NT2/D1 (cell line): ENCODE results near the gene MYO3B.

Experiments used
- SUZ12 ChIP-seq: IDR thresholded peaks from 2 replicates; pipeline ENCODE4 v1.6.1; 2011; ENCODE audit not compliant: insufficient read length, insufficient read depth; ENCODE audit errors: extremely low read depth
- YY1 ChIP-seq: IDR thresholded peaks from 2 replicates; pipeline ENCODE4 v1.6.1; 2011; ENCODE audit not compliant: insufficient read length, insufficient read depth
- ZNF274 ChIP-seq: IDR thresholded peaks from 2 replicates; pipeline ENCODE4 v1.6.1; 2011; ENCODE audit warnings: mild to moderate bottlenecking, low read depth, low read length

DNA sequence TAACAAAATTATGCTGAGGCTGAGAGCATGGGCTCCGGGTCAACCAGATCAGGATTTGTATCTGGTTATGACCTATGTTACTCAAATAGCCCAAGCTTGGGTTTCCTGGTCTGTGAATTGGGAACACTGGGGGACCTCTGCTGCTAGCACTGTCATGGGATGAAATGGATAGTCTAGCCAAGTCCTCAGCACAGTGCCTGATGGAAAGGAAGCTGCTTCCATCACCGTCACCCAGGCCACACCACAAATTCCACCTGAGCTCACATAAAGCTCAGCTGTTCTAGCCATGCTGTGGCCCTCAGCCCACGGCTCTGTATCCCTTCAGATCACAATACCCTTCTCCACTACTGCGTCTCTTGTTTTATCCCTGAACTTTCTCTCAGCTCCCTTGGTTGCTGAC, 357.6 kb downstream of the MYO3B start:
- TF ChIP-seq SUZ12 (no peak), YY1 (no peak), ZNF274 (no peak)
